HepG2 (cell line): ENCODE results near the gene SSNA1. TPM values are rescaled to one million over a fixed set of nuclear protein-coding genes. Genes with fewer than 3 reads are reported as not detected.
A peak's percentile ranks its signal among the peaks of the same experiment; 100 is the strongest.

Experiments
- ASH2L ChIP-seq: fragments of 300-600, 200-600 bp; sonication (generic); IDR thresholded peaks from 2 replicates; pipeline ENCODE4 v1.7.0; 2017; ENCODE audit warnings: low read depth, mild to moderate bottlenecking, moderate library complexity, mixed read lengths, low read length; ENCODE audit not compliant: insufficient read length
- ATF7 ChIP-seq, 2 experiments: fragments of 450-650 bp in 1 of 2; sonication (generic) in 1 of 2; formaldehyde crosslinking in 1 of 2; IDR thresholded peaks; 2 replicates each; pipeline versions ENCODE4 v1.4.0 to v1.6.1; 2016 to 2020; ENCODE audit warnings: antibody characterized with exemption in 1 of 2, mild to moderate bottlenecking in 1 of 2, missing genetic modification reagents in 1 of 2
- ATM ChIP-seq: fragments of 450-650 bp; IDR thresholded peaks from 2 replicates; pipeline ENCODE4 v1.7.1; 2017; ENCODE audit warnings: mild to moderate bottlenecking, borderline replicate concordance
- CBX2 ChIP-seq, 2 experiments: fragments of 200-600 bp in 1 of 2; sonication (generic); formaldehyde crosslinking in 1 of 2; IDR thresholded peaks; 2 replicates each; pipeline versions ENCODE4 v1.7.0 to v1.8.1; 2018 to 2022; ENCODE audit warnings: low read depth in 2 of 2, low read length in 1 of 2, mild to moderate bottlenecking in 1 of 2, missing genetic modification reagents in 1 of 2
- FOXA3 ChIP-seq: IDR thresholded peaks from 2 replicates; pipeline ENCODE4 v1.6.1; 2016; ENCODE audit warnings: missing genetic modification reagents, missing compliant biosample characterization
- NFE2 ChIP-seq: sonication (generic); formaldehyde crosslinking; IDR thresholded peaks from 2 replicates; pipeline ENCODE4 v1.4.0; 2020; ENCODE audit warnings: missing genetic modification reagents
- NFIB ChIP-seq: sonication (generic); formaldehyde crosslinking; IDR thresholded peaks from 2 replicates; pipeline ENCODE4 v1.9.0; 2021; ENCODE audit warnings: missing genetic modification reagents, mild to moderate bottlenecking, borderline replicate concordance
- RARA ChIP-seq: IDR thresholded peaks from 2 replicates; pipeline ENCODE4 v1.6.1; 2016; ENCODE audit warnings: missing genetic modification reagents, missing compliant biosample characterization
- TAF15 ChIP-seq: fragments of 200-400 bp; formaldehyde crosslinking; IDR thresholded peaks from one replicate; pipeline ENCODE4 v1.6.1; 2018; ENCODE audit warnings: mild to moderate bottlenecking, low read depth, low read length; ENCODE audit not compliant: poor library complexity, severe bottlenecking
- TEAD3 ChIP-seq: optimal IDR thresholded peaks from 2 replicates; pipeline ENCODE3; 2016; ENCODE audit warnings: borderline replicate concordance
- TP53 ChIP-seq: sonication (generic); formaldehyde crosslinking; conservative IDR thresholded peaks from 2 replicates; pipeline ENCODE4 v1.4.0; 2020; ENCODE audit warnings: missing genetic modification reagents
- ZMAT3 ChIP-seq: sonication (generic); formaldehyde crosslinking; conservative IDR thresholded peaks from 2 replicates; pipeline ENCODE4 v1.7.0; 2021; ENCODE audit warnings: missing genetic modification reagents
- ZNF260 ChIP-seq: sonication (generic); formaldehyde crosslinking; IDR thresholded peaks from 2 replicates; pipeline ENCODE4 v1.4.0; 2020; ENCODE audit warnings: missing genetic modification reagents, low read depth, mild to moderate bottlenecking, borderline replicate concordance
- ZNF264 ChIP-seq: sonication (generic); formaldehyde crosslinking; IDR thresholded peaks from 2 replicates; pipeline ENCODE4 v1.4.0; 2020; ENCODE audit warnings: missing genetic modification reagents
- ZNF430 ChIP-seq: sonication (generic); formaldehyde crosslinking; IDR thresholded peaks from 2 replicates; pipeline ENCODE4 v1.9.0; 2021; ENCODE audit warnings: mild to moderate bottlenecking, missing genetic modification reagents
- ZNF510 ChIP-seq: sonication (generic); formaldehyde crosslinking; IDR thresholded peaks from 2 replicates; pipeline ENCODE4 v1.4.0; 2020; ENCODE audit warnings: low read depth, mild to moderate bottlenecking, missing genetic modification reagents
- ZNF780A ChIP-seq: sonication (generic); formaldehyde crosslinking; IDR thresholded peaks from 2 replicates; pipeline ENCODE4 v1.8.0; 2022; ENCODE audit warnings: mild to moderate bottlenecking, missing genetic modification reagents, moderate library complexity
- ZNF816 ChIP-seq: sonication (generic); formaldehyde crosslinking; IDR thresholded peaks from 2 replicates; pipeline ENCODE4 v1.8.0; 2022; ENCODE audit warnings: missing genetic modification reagents, mild to moderate bottlenecking, borderline replicate concordance
- ZSCAN9 ChIP-seq: IDR thresholded peaks from 2 replicates; pipeline ENCODE4 v1.6.1; 2016; ENCODE audit warnings: borderline replicate concordance
- polyA plus RNA-seq, 8 experiments: library from polyadenylated mRNA; depleted of rRNA in 3 of 8; stranded (reverse) in 7 of 8; unstranded in 1 of 8; fragments of >200 nt; fragmentation: Illumina TruSeq in 4 of 8; extraction: Trizol in 4 of 8; gene quantifications; 2 replicates each; pipeline versions ENCODE4 v1.2.1 to v1.2.3, GENCODE V29; 2011 to 2016; ENCODE audit warnings: low read depth in 4 of 8, missing spikeins in 1 of 8, mixed read lengths in 1 of 8; ENCODE audit not compliant: insufficient read depth in 1 of 8
- total RNA-seq, 5 experiments: library from RNA; depleted of rRNA; stranded (reverse); fragments of >200 nt; fragmentation: Illumina TruSeq; extraction: Trizol; gene quantifications; 2 replicates each; pipeline ENCODE4 v1.2.3, GENCODE V29; 2016; ENCODE audit warnings: low read depth in 1 of 5
- TF ChIP-seq, protein P1 (sequence below): sonication (generic); formaldehyde crosslinking; IDR thresholded peaks from 2 replicates; pipeline ENCODE4 v1.4.0; 2020; ENCODE audit warnings: low read depth, mild to moderate bottlenecking, missing genetic modification reagents
- TF ChIP-seq, protein P2 (sequence below): sonication (generic); formaldehyde crosslinking; IDR thresholded peaks from 2 replicates; pipeline ENCODE4 v1.4.0; 2020; ENCODE audit warnings: missing genetic modification reagents, mild to moderate bottlenecking, borderline replicate concordance
- TF ChIP-seq, protein P3 (sequence below): sonication (generic); formaldehyde crosslinking; IDR thresholded peaks from 2 replicates; pipeline ENCODE4 v1.4.0; 2020; ENCODE audit warnings: mild to moderate bottlenecking, missing genetic modification reagents, borderline replicate concordance

SSNA1 gene
- total and polyA plus RNA-seq, 2 of the 13 experiments (the other 11 are each of a cell fraction or from before 2014, with no cell fraction given): 35.9 to 49.4 TPM

DNA sequence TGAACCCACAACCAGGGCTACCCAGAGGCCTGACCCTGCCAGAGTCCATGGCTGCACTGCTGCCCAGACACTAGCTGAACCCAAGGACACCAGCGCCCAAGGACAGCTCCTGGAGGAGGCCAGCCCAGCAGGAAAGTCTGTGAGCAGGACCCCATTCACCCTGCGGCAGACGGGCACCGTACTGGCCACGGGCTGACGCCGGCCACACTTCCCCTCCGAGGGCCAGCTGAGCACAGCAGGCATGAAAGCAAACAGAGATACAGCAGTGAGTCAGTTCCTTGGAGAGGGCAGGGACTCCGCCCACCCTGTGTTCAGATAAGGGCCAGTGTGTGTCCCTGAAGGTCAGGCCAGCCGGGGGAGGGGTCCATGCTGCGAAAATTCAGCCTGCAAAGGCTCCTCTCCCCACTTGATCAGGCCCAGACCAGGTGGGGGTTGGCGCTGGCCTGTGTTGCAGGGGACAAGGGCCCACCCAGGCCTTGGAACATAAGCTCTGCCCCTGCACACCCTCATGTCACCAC lies 30.3 kb downstream of the SSNA1 start (continued):
- TF ChIP-seq, protein P1, sequence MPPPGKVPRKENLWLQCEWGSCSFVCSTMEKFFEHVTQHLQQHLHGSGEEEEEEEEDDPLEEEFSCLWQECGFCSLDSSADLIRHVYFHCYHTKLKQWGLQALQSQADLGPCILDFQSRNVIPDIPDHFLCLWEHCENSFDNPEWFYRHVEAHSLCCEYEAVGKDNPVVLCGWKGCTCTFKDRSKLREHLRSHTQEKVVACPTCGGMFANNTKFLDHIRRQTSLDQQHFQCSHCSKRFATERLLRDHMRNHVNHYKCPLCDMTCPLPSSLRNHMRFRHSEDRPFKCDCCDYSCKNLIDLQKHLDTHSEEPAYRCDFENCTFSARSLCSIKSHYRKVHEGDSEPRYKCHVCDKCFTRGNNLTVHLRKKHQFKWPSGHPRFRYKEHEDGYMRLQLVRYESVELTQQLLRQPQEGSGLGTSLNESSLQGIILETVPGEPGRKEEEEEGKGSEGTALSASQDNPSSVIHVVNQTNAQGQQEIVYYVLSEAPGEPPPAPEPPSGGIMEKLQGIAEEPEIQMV (CRISPR knock-in tag): no peak
- TF ChIP-seq TAF15 (no peak), ZSCAN9 (CRISPR knock-in tag) (no peak), CBX2 (IDR thresholded peaks at IDR 0.05; ENCODE audit: low read depth, low read length) (no peak), CBX2 (CRISPR knock-in tag; IDR thresholded peaks at IDR 0.05; ENCODE audit: low read depth) (no peak), ZNF264 (no peak), ZMAT3 (CRISPR knock-in tag) (no peak), ZNF780A (CRISPR knock-in tag) (0 out of 2 replicates have a peak, but pooled peaks have one; percentile 26), ATF7 (IDR thresholded peaks at IDR 0.05) (no peak), ATF7 (CRISPR knock-in tag; IDR thresholded peaks at IDR 0.05) (no peak), NFIB (CRISPR knock-in tag) (no peak), TP53 (no peak), ZNF430 (no peak), ASH2L (peak; percentile 19), FOXA3 (CRISPR knock-in tag) (peak; percentile 55; the same call in 1 of the 2 replicates), ATM (no peak), ZNF510 (CRISPR knock-in tag) (no peak), NFE2 (CRISPR knock-in tag) (no peak), TEAD3 (no peak), ZNF816 (CRISPR knock-in tag) (no peak), ZNF260 (CRISPR knock-in tag) (no peak), RARA (CRISPR knock-in tag) (peak; percentile 76)
- TF ChIP-seq, protein P2, sequence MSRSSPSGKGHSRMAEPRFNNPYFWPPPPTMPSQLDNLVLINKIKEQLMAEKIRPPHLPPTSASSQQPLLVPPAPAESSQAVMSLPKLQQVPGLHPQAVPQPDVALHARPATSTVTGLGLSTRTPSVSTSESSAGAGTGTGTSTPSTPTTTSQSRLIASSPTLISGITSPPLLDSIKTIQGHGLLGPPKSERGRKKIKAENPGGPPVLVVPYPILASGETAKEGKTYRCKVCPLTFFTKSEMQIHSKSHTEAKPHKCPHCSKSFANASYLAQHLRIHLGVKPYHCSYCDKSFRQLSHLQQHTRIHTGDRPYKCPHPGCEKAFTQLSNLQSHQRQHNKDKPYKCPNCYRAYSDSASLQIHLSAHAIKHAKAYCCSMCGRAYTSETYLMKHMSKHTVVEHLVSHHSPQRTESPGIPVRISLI (CRISPR knock-in tag): no peak
- TF ChIP-seq, protein P3, sequence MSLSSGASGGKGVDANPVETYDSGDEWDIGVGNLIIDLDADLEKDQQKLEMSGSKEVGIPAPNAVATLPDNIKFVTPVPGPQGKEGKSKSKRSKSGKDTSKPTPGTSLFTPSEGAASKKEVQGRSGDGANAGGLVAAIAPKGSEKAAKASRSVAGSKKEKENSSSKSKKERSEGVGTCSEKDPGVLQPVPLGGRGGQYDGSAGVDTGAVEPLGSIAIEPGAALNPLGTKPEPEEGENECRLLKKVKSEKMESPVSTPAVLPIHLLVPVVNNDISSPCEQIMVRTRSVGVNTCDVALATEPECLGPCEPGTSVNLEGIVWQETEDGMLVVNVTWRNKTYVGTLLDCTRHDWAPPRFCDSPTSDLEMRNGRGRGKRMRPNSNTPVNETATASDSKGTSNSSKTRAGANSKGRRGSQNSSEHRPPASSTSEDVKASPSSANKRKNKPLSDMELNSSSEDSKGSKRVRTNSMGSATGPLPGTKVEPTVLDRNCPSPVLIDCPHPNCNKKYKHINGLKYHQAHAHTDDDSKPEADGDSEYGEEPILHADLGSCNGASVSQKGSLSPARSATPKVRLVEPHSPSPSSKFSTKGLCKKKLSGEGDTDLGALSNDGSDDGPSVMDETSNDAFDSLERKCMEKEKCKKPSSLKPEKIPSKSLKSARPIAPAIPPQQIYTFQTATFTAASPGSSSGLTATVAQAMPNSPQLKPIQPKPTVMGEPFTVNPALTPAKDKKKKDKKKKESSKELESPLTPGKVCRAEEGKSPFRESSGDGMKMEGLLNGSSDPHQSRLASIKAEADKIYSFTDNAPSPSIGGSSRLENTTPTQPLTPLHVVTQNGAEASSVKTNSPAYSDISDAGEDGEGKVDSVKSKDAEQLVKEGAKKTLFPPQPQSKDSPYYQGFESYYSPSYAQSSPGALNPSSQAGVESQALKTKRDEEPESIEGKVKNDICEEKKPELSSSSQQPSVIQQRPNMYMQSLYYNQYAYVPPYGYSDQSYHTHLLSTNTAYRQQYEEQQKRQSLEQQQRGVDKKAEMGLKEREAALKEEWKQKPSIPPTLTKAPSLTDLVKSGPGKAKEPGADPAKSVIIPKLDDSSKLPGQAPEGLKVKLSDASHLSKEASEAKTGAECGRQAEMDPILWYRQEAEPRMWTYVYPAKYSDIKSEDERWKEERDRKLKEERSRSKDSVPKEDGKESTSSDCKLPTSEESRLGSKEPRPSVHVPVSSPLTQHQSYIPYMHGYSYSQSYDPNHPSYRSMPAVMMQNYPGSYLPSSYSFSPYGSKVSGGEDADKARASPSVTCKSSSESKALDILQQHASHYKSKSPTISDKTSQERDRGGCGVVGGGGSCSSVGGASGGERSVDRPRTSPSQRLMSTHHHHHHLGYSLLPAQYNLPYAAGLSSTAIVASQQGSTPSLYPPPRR (CRISPR knock-in tag): peak; percentile 63; the same call in 1 of the 2 replicates
